Measurements from ENCODE around the gene RAP1GDS1. TPM values are rescaled to one million over a fixed set of nuclear protein-coding genes. Genes with fewer than 3 reads are reported as not detected.

The RAP1GDS1 gene
- total and polyA plus RNA-seq, 2 of the 13 experiments (the other 11 are each of a cell fraction or from before 2014, with no cell fraction given): 19.3 to 42.5 TPM

DNA sequence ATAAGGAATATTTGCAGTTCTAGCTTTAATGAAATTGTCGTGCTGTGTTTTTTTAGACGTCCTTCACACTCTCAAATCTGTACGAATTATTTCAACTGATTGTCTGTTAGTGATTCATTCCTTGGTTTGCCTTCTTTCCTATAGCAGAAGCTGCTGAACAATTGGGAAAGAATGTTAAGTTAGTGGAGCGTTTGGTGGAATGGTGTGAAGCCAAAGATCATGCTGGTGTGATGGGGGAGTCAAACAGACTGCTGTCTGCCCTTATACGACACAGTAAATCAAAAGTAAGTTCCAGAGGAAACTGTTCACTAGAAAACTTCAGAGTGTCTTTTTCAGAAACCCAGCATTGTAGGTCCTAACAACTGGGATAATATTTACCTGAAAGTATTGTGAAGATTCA, 159.9 kb downstream of the RAP1GDS1 start:
- no peaks in the 10 kb centered on the region for H3K9me3 ChIP-seq (ENCODE audit: low read length)
- no peak overlapping the region for H3K9ac ChIP-seq (ENCODE audit: insufficient read depth, low read depth, low read length)
- no TSS peak for BruUV-seq (replicated peaks)
- TF ChIP-seq ARID2 (CRISPR knock-in tag; IDR thresholded peaks at IDR 0.05; ENCODE audit: borderline replicate concordance) (no peak), SETDB1 (CRISPR knock-in tag; IDR thresholded peaks at IDR 0.05; ENCODE audit: borderline replicate concordance) (no peak), ZNF570 (CRISPR knock-in tag; IDR thresholded peaks at IDR 0.05; ENCODE audit: borderline replicate concordance) (no peak), FOXJ3 (CRISPR knock-in tag; IDR thresholded peaks at IDR 0.05; ENCODE audit: borderline replicate concordance) (no peak), ZBTB20 (CRISPR knock-in tag; IDR thresholded peaks at IDR 0.05; ENCODE audit: borderline replicate concordance, low read depth) (no peak), REL (CRISPR knock-in tag; conservative IDR thresholded peaks at IDR 0.05) (no peak), ZNF382 (CRISPR knock-in tag; IDR thresholded peaks at IDR 0.05; ENCODE audit: borderline replicate concordance) (no peak), KLF6 (CRISPR knock-in tag; IDR thresholded peaks at IDR 0.05) (no peak), KAT2B (IDR thresholded peaks at IDR 0.05; ENCODE audit: borderline replicate concordance, low read depth, low read length) (no peak), RNF2 (conservative IDR thresholded peaks at IDR 0.05; ENCODE audit: low read depth) (no peak)
- TF ChIP-seq, protein P1, sequence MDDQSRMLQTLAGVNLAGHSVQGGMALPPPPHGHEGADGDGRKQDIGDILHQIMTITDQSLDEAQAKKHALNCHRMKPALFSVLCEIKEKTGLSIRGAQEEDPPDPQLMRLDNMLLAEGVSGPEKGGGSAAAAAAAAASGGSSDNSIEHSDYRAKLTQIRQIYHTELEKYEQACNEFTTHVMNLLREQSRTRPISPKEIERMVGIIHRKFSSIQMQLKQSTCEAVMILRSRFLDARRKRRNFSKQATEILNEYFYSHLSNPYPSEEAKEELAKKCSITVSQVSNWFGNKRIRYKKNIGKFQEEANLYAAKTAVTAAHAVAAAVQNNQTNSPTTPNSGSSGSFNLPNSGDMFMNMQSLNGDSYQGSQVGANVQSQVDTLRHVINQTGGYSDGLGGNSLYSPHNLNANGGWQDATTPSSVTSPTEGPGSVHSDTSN (CRISPR knock-in tag; IDR thresholded peaks at IDR 0.05; ENCODE audit: borderline replicate concordance): no peak
- TF ChIP-seq, protein P2, sequence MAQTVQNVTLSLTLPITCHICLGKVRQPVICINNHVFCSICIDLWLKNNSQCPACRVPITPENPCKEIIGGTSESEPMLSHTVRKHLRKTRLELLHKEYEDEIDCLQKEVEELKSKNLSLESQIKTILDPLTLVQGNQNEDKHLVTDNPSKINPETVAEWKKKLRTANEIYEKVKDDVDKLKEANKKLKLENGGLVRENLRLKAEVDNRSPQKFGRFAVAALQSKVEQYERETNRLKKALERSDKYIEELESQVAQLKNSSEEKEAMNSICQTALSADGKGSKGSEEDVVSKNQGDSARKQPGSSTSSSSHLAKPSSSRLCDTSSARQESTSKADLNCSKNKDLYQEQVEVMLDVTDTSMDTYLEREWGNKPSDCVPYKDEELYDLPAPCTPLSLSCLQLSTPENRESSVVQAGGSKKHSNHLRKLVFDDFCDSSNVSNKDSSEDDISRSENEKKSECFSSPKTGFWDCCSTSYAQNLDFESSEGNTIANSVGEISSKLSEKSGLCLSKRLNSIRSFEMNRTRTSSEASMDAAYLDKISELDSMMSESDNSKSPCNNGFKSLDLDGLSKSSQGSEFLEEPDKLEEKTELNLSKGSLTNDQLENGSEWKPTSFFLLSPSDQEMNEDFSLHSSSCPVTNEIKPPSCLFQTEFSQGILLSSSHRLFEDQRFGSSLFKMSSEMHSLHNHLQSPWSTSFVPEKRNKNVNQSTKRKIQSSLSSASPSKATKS (CRISPR knock-in tag; IDR thresholded peaks at IDR 0.05): no peak
- TF ChIP-seq, protein P3, sequence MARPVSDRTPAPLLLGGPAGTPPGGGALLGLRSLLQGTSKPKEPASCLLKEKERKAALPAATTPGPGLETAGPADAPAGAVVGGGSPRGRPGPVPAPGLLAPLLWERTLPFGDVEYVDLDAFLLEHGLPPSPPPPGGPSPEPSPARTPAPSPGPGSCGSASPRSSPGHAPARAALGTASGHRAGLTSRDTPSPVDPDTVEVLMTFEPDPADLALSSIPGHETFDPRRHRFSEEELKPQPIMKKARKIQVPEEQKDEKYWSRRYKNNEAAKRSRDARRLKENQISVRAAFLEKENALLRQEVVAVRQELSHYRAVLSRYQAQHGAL (CRISPR knock-in tag; IDR thresholded peaks at IDR 0.05; ENCODE audit: not compliant biosample characterization): no peak
- TF ChIP-seq, protein P4, sequence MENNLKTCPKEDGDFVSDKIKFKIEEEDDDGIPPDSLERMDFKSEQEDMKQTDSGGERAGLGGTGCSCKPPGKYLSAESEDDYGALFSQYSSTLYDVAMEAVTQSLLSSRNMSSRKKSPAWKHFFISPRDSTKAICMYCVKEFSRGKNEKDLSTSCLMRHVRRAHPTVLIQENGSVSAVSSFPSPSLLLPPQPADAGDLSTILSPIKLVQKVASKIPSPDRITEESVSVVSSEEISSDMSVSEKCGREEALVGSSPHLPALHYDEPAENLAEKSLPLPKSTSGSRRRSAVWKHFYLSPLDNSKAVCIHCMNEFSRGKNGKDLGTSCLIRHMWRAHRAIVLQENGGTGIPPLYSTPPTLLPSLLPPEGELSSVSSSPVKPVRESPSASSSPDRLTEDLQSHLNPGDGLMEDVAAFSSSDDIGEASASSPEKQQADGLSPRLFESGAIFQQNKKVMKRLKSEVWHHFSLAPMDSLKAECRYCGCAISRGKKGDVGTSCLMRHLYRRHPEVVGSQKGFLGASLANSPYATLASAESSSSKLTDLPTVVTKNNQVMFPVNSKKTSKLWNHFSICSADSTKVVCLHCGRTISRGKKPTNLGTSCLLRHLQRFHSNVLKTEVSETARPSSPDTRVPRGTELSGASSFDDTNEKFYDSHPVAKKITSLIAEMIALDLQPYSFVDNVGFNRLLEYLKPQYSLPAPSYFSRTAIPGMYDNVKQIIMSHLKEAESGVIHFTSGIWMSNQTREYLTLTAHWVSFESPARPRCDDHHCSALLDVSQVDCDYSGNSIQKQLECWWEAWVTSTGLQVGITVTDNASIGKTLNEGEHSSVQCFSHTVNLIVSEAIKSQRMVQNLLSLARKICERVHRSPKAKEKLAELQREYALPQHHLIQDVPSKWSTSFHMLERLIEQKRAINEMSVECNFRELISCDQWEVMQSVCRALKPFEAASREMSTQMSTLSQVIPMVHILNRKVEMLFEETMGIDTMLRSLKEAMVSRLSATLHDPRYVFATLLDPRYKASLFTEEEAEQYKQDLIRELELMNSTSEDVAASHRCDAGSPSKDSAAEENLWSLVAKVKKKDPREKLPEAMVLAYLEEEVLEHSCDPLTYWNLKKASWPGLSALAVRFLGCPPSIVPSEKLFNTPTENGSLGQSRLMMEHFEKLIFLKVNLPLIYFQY (CRISPR knock-in tag; IDR thresholded peaks at IDR 0.05; ENCODE audit: borderline replicate concordance): no peak
- H3K27me3 ChIP-seq (ENCODE audit: control insufficient read depth in 1 of 2, insufficient read depth in 2 of 2, low read length in 2 of 2): no peaks in the 10 kb centered on the region
- DNase-seq (ENCODE audit: low spot score): no peak
- WGBS (ENCODE audit: low lambda C conversion rate): 98% methylated on average over 5 of the region's 5 CpGs
- no peak overlapping the region for H3K27ac ChIP-seq (ENCODE audit: extremely low read length, insufficient read depth, low read length)
- CTCF ChIA-PET (ENCODE audit: low intra/inter-chr PET ratio, low total read pairs): no interaction called here
- H3K79me2 ChIP-seq (ENCODE audit: insufficient read depth, low read length): no peaks in the 10 kb centered on the region
- in situ Hi-C loops (cut with HindIII; ENCODE audit: extremely low pct_ligation_motif_present, low pct_unique_long_range_greater_than_20kb) (no loop called here), intact Hi-C loops (cut with micrococcal nuclease; ENCODE audit: unreplicated experiment) (no loop called here)
- no peak for ATAC-seq
- no peak overlapping the region for H3K4me2 ChIP-seq (ENCODE audit: low read depth, low read length)
- no peak for FAIRE-seq
- POLR2A ChIA-PET: no interaction called here
- no peaks in the 10 kb centered on the region for H4K20me1 ChIP-seq (ENCODE audit: insufficient read depth, low read length)
- H3K4me3 ChIP-seq (replicated peaks in 1 of 3; ENCODE audit: insufficient read depth in 1 of 3, low read depth in 2 of 3, low read length in 3 of 3): no peak overlapping the region
- peaks cover 2 to 8% of the 10 kb centered on the region in 2 experiments; a peak in 2 of 5 replicates for H3K36me3 ChIP-seq (replicated peaks in 1 of 2; ENCODE audit: control insufficient read depth in 1 of 2, insufficient read depth in 2 of 2, low read length in 2 of 2)
- H2AFZ ChIP-seq (ENCODE audit: low read length): no peak overlapping the region
- no peaks in the 10 kb centered on the region for H3K4me1 ChIP-seq (ENCODE audit: insufficient read depth, low read length)

Data from HepG2 (cell line).